Stimulated activated naive B cell treated with anti-CD40 and anti-IgM and Interleukin-4, amounts not matched to agents 10 μg/mL and 1 μg/mL and 100 μg/mL, for 72 hours (primary cell): ENCODE results near the gene SAPCD2.
A peak's percentile ranks its signal among the peaks of the same experiment; 100 is the strongest.
"Not testable (repeated sequence)": the region's sequence is repeated elsewhere in the genome, so short reads cannot be mapped to it uniquely, and the experiment has no call there.

Experiments
- ATAC-seq, 2 donors: fragments of 150-1000 bp; cut with Tn5 transposase; replicated peaks; 2 replicates each; pipeline ENCODE4 v1.10.0; 2021; ENCODE audit warnings: moderate library complexity in 1 of 2
- DNase-seq: peaks from one replicate; pipeline ENCODE4 v3.0.0; 2021
- H3K27ac Mint-ChIP-seq: one replicate; pipeline ENCODE4 v1.8.0; 2022; ENCODE audit warnings: mild to moderate bottlenecking, mixed read lengths
- H3K27me3 Mint-ChIP-seq, 2 donors: one replicate each; pipeline ENCODE4 v1.8.0; 2022; ENCODE audit warnings: mixed read lengths in 2 of 2
- H3K36me3 Mint-ChIP-seq, 2 donors: one replicate each; pipeline ENCODE4 v1.8.0; 2022; ENCODE audit warnings: mixed read lengths in 2 of 2, mild to moderate bottlenecking in 1 of 2
- H3K4me1 Mint-ChIP-seq, 2 donors: one replicate each; pipeline ENCODE4 v1.8.0; 2022; ENCODE audit warnings: mixed read lengths in 2 of 2, mild to moderate bottlenecking in 1 of 2
- H3K4me3 Mint-ChIP-seq, 2 donors: one replicate each; pipeline ENCODE4 v1.8.0; 2022; ENCODE audit warnings: mild to moderate bottlenecking in 2 of 2, mixed read lengths in 2 of 2, moderate library complexity in 1 of 2
- H3K9me3 Mint-ChIP-seq, 2 donors: one replicate each; pipeline ENCODE4 v1.8.0; 2022; ENCODE audit warnings: mixed read lengths in 2 of 2, mild to moderate bottlenecking in 1 of 2

The SAPCD2 gene

DNA sequence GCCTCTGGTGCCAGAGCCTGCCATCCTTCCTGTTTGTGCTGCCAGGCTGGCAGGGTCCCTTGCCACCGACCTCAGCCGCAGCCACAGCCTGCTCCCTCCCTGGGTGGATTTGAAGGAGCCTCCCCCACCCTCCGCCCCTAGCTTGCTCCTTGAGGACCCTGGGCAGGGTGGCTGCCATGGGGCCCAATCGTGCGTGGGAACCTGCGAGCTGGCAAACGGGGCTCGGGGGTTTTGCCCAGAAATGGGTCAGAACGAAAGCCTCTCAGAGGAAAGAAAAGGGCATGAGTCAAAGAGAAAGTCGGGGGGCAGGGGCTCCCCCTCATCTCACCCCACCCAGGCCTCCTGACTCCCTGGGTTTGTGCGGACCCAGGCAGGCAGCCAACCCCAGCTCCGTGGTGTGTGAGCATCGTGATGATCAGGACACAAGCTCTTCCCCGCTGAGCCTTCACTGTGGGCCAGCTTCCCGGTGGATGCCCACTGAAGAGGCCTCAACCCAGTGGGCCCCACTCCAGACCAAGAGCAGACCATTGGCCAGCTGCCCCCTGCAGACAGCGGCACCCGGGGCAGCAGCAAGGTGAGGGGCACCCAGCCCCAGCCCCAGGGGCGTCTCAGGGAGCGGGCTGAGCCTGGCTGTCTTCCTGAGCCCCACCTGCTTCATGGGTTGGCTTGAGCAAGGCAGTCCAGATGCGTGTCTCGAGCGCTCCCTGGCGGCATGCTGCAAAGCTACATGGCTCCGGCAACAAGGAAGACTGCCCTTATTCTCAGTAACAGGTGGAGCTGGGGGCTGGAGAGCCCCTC, 35.4 kb downstream of the SAPCD2 start:
- peaks cover 0 to 16% of the 10 kb centered on the region in 2 donors for H3K27me3 Mint-ChIP-seq
- peak overlapping the region; percentile 94 for H3K27ac Mint-ChIP-seq
- ATAC-seq (peak; percentile 79), DNase-seq (peak; percentile 82)
- peak overlapping the region; percentile 73 to 75 for H3K4me3 Mint-ChIP-seq
- peaks cover 0 to 3% of the 10 kb centered on the region in 2 donors for H3K36me3 Mint-ChIP-seq
- H3K4me1 Mint-ChIP-seq = peaks cover 36 to 54% of the 10 kb centered on the region in 2 donors
- no peaks in the 10 kb centered on the region for H3K9me3 Mint-ChIP-seq

DNA sequence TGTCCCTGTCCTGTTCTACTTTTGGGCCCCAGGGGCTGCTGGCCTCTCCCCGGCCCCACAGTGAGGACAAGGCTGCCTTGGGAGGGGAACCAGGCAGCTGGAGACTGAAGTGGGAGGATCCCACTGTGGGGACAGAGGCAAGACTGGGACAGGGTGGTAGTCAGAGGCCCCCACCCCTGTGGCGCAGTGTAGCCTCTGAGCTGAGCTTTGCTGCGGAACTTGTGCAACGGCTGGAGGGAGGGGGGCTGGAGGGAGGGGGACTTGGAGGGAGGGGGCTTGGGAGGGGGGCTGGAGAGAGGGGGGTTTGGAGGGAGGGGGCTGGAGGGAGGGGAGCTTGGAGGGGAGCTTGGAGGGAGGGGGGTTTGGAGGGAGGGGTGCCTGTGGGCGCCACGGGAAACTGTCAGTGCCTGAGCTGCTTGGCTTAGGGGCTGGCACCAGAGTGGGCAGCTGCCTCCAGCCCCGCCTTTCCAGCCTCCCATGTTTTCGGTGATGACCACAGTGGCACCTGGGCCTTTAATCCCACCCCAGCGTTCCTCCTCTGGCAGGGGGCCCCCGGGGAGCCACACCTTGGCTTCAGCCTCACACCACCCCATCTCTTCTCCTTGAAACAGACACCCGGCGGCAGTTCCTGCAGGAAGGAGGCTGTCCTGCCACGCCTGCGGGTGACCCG, 36.2 kb downstream of the SAPCD2 start:
- Mint-ChIP-seq H3K27me3 (peaks cover 0 to 12% of the 10 kb centered on the region in 2 donors), H3K36me3 (peaks cover 0 to 3% of the 10 kb centered on the region in 2 donors), H3K9me3 (no peaks in the 10 kb centered on the region), H3K4me1 (peaks cover 42 to 62% of the 10 kb centered on the region in 2 donors), H3K27ac (peak overlapping the region; percentile 94), H3K4me3 (peak overlapping the region; percentile 73 to 75)
- ATAC-seq = peak in 1 of 2 donors; percentile 3
- DNase-seq = no peak

DNA sequence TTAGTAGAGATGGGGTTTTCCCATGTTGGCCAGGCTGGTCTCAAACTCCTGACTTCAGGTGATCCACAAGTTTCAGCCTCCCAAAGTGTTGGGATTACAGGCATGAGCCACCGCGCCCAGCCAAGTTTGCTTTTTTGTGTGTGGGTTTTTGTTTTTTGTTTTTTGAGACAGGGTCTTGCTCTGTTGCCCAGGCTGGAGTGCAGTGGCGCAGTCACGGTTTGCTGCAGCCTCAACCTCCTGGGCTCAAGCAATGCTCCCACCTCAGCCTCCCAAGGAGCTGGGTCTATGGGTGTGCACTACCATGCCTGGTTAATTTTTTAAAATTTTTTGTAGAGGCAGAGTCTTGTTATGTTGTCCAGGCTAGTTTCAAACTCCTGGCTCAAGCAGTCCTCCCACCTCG, 36.9 kb downstream of the SAPCD2 start:
- not testable (repeated sequence) for H3K27me3 Mint-ChIP-seq, ATAC-seq, H3K36me3 Mint-ChIP-seq, H3K27ac Mint-ChIP-seq, H3K9me3 Mint-ChIP-seq, DNase-seq
- H3K4me3 Mint-ChIP-seq = peak overlapping the region in 1 of 2 donors; percentile 60
- H3K4me1 Mint-ChIP-seq = peaks cover 46 to 69% of the 10 kb centered on the region in 2 donors

DNA sequence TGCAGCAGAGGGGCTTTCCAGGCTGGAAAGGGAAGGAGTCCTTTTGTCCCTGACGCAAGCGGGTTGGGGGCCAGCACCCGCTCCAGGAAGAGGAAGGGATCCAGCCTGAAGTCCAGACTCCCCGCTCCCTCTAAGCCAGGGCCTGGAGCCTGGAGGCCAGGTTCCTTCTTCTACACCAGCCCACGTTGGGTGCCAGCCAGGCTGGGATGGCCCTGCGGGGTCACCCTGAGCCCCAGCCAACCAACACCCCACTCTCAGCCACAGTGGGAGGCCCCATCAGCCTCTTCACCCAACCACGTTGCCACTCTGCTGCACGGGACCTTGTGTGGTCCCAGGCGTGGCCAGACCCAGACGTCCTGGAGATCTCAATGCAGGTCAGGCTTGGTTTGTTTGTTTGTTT, 37.5 kb downstream of the SAPCD2 start:
- peaks cover 46 to 70% of the 10 kb centered on the region in 2 donors for H3K4me1 Mint-ChIP-seq
- no peak for ATAC-seq

DNA sequence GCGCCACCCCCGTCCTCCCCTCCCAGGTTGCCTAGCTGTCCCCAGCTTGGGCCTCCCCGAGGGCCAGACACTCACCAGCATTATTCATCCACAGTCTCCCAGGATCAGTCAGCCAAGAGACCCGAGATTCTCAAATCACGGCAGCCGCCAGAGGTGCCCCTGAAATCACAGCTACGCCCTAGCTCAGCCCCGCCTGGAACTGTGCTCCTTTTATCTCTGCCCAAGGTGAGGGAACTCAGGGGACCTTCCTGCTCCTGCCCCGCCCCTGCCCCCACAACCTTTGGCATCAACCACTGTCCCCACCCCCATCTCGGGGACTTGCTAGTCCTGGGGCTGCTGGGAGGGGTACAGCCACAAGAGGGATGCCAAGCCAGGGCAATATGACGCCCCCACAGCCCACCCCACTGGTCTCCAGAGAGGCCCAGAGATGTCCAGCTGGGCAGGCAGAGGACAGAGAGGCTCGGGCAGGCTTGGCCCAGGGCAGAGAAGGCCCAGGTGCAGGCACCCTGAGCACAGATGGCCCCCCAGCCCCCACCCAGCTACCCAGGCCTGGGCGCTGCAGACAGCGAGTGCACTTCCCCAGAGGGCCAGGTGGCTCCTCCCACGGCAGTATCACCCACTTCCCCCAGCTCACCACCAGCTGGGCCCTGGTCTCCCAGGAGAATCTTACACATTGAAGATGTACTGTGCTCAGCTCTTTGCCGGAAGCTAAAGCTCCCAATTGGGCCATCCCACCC, 38.3 kb downstream of the SAPCD2 start, which contains the start of gene FUT7:
Gene FUT7 (minus strand): TSS at position 185 of the 737 bp plus-strand sequence. CDS start 97 bp downstream, at position 88.
- Mint-ChIP-seq H3K4me1 (peaks cover 49 to 70% of the 10 kb centered on the region in 2 donors), H3K36me3 (peaks cover 0 to 3% of the 10 kb centered on the region in 2 donors), H3K27ac (peak within 1 kb of the TSS; percentile 78), H3K4me3 (peak within 1 kb of the TSS; percentile 64 to 72), H3K27me3 (no peaks in the 10 kb centered on the region), H3K9me3 (no peaks in the 10 kb centered on the region)
- ATAC-seq (peak; percentile 16 to 44), DNase-seq (no peak)

More for the DNA sequence above, 37.5 kb downstream of the SAPCD2 start:
- peak overlapping the region; percentile 60 to 64 for H3K4me3 Mint-ChIP-seq
- peak overlapping the region; percentile 31 for H3K27ac Mint-ChIP-seq
- H3K9me3 Mint-ChIP-seq = no peaks in the 10 kb centered on the region
- no peaks in the 10 kb centered on the region for H3K27me3 Mint-ChIP-seq
- H3K36me3 Mint-ChIP-seq = peaks cover 0 to 3% of the 10 kb centered on the region in 2 donors
- no peak for DNase-seq

DNA sequence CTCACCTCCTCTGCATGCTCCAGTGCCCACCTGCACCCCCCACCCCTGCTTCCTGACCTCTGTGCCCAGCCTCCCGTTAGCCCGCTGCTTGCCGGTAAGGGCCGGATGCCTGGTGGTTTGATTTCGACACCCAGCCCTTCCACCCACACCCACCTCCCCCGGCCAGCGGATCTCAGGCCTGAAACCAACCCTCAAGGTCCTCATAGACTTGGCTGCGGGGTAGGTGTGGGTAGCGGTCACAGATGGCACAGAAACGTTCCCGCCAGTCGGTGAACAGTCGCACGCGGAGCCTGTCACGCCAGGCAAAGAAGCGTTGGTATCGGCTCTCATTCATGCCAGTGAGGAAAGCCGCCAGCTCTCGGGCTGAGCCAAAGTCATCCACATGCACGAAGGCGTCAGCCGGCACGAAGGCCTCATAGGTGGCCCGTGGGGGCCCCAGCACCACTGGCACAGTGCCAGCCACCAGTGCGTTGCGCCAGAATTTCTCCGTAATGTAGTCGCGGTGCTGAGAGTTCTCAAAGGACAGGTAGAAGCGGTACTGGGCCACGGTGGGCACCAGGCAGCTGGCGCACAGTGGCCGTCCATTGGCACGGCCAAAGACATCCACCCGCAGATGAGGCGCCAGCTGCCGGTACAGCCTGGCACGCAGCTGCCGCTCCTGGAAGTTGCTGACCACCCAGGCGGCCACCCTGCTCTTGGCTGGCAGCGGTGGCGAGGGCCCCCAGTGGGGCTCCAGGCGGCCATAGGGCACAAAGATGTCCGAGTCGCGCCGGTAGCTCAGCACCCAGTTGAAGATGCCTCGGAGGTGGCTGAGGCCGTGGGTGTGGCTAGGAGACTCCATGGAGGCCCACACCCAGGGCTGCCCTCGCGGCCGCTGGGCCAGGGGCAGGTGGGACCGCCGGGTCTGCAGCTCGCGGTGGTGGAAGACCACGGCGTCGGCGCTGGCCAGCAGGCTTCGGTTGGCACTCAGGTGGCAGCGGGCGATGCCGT, 39.5 kb downstream of the SAPCD2 start:
- ATAC-seq = peak; percentile 7 to 17
- peak; percentile 64 for DNase-seq
- Mint-ChIP-seq H3K27me3 (no peaks in the 10 kb centered on the region), H3K4me3 (peak overlapping the region; percentile 62 to 64), H3K4me1 (peaks cover 54 to 70% of the 10 kb centered on the region in 2 donors), H3K9me3 (no peaks in the 10 kb centered on the region), H3K27ac (peak overlapping the region; percentile 78), H3K36me3 (peaks cover 0 to 3% of the 10 kb centered on the region in 2 donors)

DNA sequence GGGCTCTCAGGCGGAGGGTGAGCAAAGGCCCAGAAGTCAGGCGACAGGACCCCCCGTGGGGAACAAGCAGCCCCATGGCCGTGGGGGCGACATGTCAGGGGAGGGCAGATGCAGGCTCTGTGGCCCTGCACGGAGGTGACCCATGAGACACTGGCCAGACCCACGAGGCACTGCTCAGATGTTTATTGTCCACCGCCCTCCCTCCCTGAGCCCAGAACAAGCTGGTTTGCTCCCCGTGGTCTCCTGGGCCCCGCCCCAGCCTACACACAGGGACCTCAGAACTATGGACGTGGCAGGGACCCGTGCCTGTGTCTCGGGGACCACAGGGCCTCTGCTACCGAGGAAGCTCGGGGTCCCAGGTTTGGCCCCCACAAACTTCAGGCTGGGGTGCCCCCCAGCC, 40.4 kb downstream of the SAPCD2 start:
- Mint-ChIP-seq H3K9me3 (no peaks in the 10 kb centered on the region), H3K27ac (peak overlapping the region; percentile 78), H3K27me3 (no peaks in the 10 kb centered on the region), H3K4me3 (peak overlapping the region; percentile 64 to 72), H3K4me1 (peaks cover 50 to 64% of the 10 kb centered on the region in 2 donors), H3K36me3 (peaks cover 0 to 3% of the 10 kb centered on the region in 2 donors)
- DNase-seq (no peak), ATAC-seq (no peak)

DNA sequence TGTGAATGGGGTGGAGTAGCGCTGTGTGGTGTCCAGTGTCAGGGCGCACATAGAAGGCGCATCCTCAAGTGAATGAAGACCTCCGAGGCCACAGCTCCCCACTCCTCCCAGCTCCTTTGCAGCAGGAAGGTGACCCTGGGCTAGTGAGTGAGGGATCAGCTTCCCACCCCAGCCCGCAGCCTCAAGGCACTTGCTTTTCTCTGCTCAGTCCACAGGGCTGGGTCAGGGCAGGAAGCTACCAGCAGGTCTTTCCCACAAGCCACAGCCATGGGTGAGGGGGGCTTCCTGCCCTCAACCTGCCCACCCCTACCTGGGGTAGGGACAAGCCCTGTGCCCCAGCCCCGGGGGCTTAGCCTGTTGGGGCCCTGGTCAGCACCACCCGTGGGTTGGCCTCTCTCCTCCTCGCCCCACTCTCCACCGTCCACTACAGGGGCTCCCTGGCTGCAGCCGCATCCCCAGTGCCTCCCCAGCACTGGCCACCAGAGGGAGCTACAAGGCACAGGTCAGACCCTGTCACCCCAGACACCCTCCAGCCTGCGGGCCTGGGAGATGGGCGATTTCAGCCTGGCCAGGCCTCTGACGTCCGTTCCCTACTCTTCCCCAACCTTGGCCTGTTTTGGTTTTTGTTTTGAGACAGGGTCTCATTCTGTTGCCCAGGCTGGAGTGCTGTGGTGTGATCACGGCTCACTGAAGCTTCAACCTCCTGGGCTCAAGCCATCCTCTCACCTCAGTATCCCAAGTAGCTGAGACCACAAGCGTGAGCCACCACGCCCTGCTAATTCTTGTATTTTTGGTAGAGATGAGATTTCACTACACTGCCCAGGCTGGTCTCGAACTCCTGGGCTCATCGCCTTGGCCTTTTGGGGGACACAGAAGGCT, 41.1 kb downstream of the SAPCD2 start:
- H3K4me1 Mint-ChIP-seq = peaks cover 43 to 57% of the 10 kb centered on the region in 2 donors
- ATAC-seq (peak; percentile 49 to 54), DNase-seq (peak; percentile 69)
- H3K27me3 Mint-ChIP-seq = no peaks in the 10 kb centered on the region
- peak overlapping the region; percentile 86 for H3K27ac Mint-ChIP-seq
- peaks cover 0 to 3% of the 10 kb centered on the region in 2 donors for H3K36me3 Mint-ChIP-seq
- H3K9me3 Mint-ChIP-seq = no peaks in the 10 kb centered on the region
- H3K4me3 Mint-ChIP-seq = peak overlapping the region; percentile 72 to 77

DNA sequence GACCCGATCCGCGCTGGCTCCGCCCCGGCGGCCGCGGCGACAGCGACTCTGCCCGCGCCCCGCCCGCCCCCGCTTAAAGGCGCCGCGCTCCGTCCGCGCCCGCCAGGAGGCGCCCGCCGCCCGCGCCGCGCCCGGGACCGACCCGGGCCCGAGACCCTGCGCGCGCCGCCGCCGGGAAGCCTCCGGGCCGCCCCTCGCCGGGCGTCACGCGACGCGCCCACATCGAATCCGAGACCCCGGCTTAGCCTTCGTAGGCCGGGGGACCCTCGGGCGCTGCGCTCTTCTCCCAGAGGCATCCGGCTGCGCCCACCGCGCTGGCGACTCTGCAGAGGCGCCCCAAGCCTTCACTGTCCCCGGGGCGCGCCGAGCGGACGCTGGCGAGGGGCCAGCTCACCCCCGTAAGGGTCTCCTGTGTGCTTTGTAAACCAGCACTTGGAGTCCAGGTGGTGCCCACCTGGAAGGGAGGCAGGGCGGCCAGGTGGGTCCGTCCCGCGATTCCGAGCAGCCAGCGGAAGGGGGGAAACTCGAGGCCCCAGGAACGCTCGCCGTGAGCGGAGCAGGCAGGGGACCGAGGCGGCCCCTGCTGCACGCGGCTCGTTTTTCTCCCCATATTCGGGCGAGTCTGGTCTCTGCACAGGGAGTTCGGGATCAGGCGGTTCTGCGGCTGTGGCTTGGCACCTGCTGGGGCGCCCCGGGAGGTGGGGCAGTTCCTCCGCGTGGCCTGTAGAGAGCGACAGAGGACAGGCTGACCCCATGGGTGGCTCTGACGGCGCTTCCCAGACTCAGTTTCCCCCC, 41.9 kb downstream of the SAPCD2 start:
- Mint-ChIP-seq H3K27ac (peak overlapping the region; percentile 71), H3K36me3 (peaks cover 0 to 3% of the 10 kb centered on the region in 2 donors), H3K4me1 (peaks cover 39 to 49% of the 10 kb centered on the region in 2 donors), H3K4me3 (peak overlapping the region; percentile 71 to 77), H3K27me3 (no peaks in the 10 kb centered on the region), H3K9me3 (no peaks in the 10 kb centered on the region)
- no peak for DNase-seq
- peak; percentile 30 to 33 for ATAC-seq

DNA sequence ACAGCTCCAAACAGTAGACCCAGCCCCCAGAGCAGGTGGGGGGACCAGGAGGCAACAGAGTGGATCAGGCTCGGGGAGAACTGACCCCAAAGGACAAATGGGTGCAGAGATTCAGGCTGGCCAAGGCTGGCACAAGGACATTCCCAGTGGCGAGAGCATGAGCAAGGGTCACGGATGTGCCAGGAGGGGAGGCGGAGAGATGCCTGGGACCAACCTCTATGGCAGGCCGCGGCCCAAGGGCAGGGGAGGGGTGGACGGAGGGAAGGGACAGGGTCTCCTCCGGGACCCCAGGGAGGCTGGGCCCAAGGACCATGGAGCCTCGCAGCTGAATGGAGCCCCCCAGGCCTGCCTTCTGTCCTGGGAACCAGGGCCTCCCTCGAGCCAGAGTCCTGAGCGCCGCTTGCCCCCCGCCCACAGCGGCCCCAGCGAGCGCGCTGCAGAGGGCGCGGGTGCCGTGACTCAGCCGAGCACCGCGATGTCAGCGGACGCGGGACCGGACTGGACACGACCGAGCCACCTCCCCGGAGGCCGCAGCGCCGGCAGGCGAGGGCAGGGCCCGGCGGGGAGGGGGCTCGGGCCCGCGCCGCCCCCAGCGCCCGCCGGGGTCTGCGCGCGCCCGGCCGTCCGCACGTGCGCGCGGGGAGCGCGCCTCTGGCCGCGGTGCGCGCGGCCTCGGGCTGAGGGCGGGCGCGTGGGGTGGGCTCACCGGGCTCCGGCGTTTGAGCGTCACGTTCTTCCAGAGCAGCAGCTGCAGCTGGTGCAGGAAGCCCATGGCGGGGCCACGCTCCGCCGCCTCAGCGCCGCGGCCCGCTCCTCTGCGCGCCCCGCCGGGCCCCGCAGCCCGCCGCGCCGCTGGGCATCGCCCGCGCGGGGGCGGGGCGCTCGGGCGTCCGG, 42.7 kb downstream of the SAPCD2 start, which contains the start of gene ABCA2:
Gene ABCA2 (minus strand): TSS at position 869 of the 894 bp plus-strand sequence. CDS start 97 bp downstream, at position 772.
- Mint-ChIP-seq H3K36me3 (peaks cover 0 to 3% of the 10 kb centered on the region in 2 donors), H3K27ac (peak within 1 kb of the TSS; percentile 89), H3K4me1 (peaks cover 35 to 43% of the 10 kb centered on the region in 2 donors), H3K27me3 (no peaks in the 10 kb centered on the region), H3K4me3 (peak within 1 kb of the TSS; percentile 76 to 77), H3K9me3 (no peaks in the 10 kb centered on the region)
- DNase-seq = no peak
- no peak for ATAC-seq

DNA sequence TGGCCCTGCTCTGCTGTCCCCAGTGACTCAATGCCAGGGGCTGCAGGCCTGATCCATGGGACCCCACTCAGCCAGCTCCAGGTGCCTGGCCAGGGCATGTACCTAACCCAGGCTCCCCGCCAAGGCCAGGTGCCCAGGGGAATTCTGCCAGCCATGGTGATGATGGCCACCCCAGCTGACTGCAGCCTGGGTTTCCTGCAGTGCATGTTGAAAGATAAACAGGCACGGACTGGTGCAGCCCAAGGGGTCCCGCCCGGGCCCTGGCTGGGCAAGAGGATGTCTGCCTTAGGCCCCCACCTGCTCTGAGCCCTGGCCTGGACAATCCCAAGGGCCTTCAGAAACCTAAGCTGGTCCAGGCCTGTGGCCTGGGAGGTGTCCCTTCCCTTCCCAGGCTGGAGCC, 43.5 kb downstream of the SAPCD2 start:
- DNase-seq (no peak), ATAC-seq (no peak)
- H3K9me3 Mint-ChIP-seq = peaks cover 0 to 2% of the 10 kb centered on the region in 2 donors
- no peak overlapping the region for H3K27ac Mint-ChIP-seq
- peak overlapping the region in 1 of 2 donors; percentile 76 for H3K4me3 Mint-ChIP-seq
- no peaks in the 10 kb centered on the region for H3K27me3 Mint-ChIP-seq
- H3K36me3 Mint-ChIP-seq = peaks cover 0 to 6% of the 10 kb centered on the region in 2 donors
- peaks cover 30 to 35% of the 10 kb centered on the region in 2 donors for H3K4me1 Mint-ChIP-seq
